Fibroblast of skin of right quadriceps (primary cell): ENCODE measurements around the gene GALNT9.

Experiments
- DNase-seq: peaks from one replicate; pipeline ENCODE4 v3.0.0-alpha.2; 2013

The GALNT9 gene

GRCh38 chr12:132344181-132344580, 14.8 kb upstream of the GALNT9 start:
- no peak for DNase-seq

DNA sequence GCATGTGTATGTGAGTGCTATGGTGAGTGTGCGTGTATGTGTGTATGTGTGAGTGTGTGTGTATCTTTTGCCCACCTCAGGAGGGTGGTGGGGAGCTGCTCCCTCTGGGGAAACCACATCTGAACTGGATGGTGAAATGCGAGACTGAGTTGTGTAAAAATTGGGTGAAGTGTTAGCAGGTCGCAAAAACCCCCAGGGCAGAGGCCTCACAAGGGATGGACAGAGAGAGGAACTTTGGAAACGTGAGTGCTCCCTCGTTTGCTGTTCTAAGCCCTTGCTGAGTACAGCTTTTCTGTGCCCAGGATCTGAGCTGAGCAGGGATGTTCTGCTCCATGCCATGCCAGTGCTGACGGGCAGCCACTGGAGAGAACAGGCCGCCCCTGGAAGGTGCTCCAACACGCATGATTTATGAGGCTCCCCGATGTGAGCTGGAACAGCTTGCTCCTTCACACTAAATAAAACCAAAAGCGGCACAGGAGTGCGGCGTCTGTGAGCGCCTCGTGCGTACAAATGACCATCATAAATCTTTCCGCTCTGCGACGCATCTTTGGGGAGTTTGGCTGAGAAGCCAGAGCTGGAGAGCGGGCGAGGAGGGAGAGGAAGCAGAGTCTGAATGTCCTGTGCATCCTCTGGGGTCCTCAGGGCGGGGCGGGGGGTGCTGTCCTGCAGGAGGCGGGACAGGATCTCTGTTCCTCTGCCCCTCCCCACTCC, 14.1 kb upstream of the GALNT9 start:
- DNase-seq = no peak

GRCh38 chr12:132342251-132343227, 13.2 kb upstream of the GALNT9 start:
- no peak for DNase-seq

DNA sequence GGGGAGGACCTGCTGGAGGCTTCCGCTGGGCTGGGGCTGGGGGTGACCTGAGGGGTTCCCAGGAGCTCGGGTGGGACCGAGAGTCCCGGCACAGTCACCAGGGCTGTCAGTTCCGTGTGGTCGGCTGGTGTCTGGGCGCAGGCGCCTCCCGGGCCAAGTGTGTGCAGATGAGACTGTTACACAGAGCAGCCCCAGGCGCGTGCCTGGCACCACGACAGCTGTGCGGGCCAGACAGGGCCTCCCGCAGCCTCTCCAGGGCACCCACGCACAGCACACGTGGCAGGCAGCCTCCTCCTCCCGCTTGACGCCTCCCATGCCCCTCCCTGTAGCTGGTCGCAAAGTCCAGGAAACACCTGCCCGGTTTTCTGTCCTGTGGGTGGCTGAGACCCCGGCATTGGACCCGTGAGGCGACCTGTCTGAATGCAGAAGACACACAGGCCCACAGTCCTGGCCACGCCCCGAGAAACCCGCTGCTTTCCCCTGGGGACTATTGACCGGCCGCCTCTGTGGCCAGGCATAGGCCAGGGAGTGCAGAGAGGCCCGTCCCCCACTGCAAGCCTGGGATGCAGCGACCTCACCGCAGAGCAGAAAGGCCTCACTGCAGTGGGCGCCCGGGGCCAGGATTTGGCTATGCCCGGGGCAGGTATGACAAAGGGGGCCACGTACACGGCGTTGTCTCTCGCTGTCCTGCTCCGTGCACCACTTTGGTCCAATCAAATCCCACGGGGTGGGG, 12.1 kb upstream of the GALNT9 start:
- no peak for DNase-seq

DNA sequence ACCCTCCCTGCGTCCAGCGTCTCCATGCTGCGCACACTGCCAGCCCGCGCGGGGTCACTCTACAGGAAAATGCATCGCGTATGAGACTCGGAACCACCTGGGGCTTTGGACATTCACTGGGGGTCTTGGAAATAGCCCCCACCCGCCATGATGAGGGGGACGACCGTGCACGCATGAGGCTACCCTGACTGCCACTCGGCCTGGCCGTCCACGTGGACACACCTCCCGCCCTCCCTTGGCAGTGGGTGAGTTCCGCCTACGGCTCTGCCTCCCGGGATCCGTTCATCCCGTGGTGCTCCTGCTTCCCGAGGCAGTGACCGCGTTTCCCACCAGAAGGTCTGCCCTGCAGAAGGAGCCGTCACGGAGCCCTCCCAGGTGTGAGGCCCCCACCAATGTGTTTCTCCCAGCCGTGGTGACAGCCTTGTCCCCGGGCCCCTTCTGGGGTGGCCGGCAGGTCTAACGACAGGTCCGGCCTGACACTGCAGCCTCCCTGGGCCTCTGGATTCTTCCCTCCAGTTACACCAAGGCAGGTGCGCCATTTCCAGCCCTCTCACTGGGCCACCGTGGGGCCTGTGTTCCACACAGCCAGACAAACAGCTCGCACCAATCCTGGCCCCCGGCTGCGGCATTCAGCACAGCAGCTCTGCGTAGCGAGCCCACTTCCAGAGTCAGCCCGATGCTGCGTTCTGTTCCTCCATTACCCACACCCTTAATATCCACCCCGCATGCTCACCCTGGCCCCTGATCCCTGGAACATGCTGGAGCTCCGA, 11.1 kb upstream of the GALNT9 start:
- DNase-seq = no peak

DNA sequence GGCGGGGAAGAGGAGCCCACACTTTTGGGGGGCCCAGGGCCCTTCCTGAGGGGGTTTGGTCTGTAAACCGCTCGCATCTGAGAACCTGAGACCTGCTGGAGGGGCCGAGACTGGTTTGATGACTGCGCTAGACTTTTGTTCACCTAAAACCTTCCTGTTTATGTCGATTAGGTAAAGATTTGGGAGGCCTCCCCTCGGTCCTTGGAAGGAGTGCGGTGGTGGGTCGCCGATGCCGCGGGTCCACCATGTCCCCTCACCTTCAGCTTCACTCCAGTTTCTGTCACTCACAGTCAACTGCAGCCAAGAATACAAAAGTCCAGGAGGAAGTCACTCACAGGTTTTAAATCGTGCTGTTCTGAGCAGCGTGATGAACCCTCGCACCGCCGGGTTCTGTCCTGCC, 10.5 kb upstream of the GALNT9 start:
- DNase-seq = no peak

DNA sequence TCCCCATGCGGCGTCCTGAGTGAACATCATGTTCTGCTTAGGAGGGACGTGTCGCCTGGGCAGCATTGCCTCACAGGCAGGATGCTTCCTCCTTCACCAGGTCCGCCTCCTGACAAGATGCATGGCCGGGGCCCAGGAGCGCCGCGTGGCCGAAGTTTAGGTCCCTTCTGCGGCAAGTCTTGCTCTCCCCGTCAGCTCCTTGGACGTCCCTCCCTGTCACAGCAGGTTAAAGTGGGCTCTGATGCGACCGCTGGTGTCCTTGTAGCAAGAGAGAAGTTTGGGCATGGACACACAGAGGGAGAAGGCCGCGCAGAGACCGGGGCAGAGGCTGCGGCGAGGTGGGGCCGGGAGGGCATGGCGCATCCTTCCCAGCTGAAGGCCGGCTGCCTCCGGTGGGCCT, 9.4 kb upstream of the GALNT9 start:
- no peak for DNase-seq

DNA sequence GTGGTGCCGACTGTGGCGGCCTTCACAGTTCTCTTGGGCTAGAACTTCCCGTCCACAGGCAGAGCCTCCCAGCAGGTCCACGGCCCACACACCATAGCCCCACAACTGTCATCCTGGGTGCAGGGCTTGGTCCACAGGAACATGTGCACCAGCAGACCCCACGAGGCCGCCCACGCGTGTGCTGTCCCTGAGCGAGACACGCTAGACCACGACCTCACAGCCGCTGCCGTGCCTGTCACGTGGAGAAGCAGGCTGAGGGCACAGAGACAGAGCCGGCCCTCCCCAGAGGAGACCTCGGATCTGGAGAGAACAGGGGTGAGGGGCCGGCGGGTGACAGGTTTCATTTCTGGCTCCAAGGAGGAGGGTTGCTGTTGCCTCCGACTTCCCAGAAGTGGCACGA, 8.9 kb upstream of the GALNT9 start:
- DNase-seq = no peak

- no peak for DNase-seq
Measured at GRCh38 chr12:132337557-132337956, 8.2 kb upstream of the GALNT9 start.

- DNase-seq = no peak
Measured at GRCh38 chr12:132336451-132337413, 7.3 kb upstream of the GALNT9 start.

DNA sequence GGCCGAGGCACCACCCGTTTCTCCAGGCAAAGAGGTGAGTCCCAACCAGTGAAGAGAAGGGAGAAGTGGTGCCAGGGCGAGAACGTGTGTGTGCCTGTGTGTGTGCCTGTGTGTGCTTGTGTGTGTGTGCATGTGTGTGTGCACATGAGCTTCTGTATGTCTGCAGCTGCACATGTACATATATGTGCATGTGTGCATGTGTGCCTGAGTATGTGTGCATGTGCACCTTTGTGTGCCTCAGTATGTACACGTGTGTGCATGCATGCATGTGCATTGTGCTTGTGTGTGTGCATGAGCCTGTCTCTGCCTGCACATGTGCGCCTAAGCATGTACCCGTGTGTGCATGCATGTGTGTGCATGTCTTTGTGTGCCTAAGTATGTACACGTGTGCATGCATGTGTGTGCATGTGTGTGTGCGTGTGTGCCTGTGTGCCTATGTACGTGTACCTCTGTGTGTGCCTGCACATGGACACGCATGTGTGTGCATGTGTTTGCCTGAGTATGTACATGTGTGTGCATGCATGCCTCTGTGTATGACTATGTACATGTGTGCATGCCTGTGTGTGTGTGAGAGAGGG, 5.9 kb upstream of the GALNT9 start:
- DNase-seq = no peak

GRCh38 chr12:132333766-132334165, 4.4 kb upstream of the GALNT9 start:
- DNase-seq = no peak

- no peak for DNase-seq
Measured at GRCh38 chr12:132333273-132333672, 3.9 kb upstream of the GALNT9 start.

DNA sequence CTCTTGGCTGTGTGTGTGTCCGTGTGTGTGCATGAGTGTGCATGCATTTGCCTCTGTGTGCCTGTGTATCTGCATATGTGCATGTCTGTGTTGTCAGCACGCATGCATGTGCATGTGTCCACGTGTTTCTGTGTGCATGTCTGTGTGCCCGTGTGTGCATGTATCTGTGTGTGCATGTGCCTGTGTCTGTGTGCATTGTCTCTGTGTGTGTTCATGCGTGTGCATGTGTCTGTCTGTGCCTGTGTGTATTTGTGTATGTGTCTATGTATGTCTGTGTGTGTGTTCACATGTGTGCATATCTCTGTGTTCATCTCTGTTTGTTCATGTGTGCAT, 1.1 kb upstream of the GALNT9 start:
- DNase-seq = no peak

DNA sequence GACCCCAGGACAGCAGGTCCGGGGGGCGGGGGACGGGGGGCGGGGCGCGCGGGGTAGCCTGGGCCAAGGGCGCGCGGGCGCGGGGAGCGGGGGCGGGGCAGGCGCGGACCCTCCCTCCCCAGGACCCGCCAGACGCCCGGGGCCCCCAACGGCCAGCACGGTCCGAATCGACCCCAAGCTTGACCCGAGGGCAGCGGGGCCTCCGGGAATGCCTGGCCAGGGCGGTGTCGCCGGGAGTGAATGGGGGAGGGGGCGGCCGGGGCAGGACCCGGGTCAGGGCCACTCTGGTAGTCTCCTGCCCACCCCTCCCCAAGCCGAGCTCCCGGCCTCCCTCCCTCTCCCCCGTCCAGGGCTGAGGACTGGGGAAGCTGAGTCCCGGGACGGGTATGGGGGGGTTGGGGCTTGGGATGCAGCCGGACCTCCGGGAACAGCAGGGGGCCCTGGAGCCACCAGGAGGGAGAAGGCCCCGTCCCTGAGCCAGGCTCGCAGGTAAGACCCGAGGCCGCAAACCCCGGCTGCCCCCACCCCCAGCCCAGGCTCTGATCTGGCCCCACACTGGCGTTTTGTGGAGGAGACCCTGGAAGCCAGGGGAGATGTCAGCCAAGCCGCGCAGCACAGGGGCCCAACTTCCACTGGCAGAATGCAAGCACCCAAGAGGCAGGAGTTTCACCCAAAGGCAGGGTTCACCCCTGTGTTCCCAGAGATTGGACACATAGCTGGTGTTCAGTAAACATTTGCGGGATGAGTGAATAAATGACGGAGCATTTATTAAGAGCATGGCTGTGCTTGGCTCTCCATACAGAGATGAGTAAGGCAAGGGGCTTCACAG, 545 bp upstream of the GALNT9 start:
- no peak for DNase-seq

- no peak for DNase-seq
Measured at GRCh38 chr12:132328282-132329029, 933 bp downstream of the GALNT9 start.

DNA sequence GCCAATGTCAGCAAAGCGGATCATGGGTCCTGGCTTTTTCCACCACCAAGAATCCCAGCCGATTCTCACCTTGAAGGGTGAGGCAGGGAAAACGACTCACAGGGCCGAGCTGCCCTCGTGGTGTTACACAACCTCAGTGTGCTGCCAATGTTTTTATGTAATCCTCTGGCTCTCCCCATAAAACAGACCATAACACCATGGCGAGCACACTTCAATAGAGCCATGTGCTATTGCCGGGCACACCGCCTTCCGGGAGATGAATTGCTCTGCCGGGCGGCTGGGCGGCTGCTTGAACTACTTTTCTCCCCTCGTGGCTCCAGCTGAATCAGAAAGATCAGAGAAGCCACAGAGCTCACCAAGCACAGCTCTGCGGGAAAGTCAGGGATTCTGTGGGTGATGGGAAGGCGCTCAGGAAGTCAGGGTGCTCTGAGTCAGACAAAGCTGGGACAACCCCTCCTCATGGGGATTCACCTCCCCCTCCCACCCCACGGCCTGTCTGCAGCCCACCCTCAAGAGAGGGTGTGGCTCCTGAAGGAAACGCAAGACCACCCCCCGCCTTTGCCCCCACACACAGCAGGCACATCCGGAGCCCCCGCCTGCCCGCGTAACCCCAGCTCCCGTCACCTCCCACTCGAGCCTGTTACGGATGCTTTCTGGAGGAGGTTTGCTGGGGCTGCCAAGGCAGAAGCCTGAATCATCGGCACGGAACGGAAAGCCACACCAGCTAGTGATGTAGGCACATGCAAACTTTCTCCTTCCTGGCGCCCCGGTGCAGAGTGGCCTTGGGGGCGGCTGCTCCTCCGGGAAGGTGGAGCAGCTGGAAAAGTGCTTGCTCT, 1.8 kb downstream of the GALNT9 start:
- peak; percentile 89 for DNase-seq

- no peak for DNase-seq
Measured at GRCh38 chr12:132326646-132327045, 2.7 kb downstream of the GALNT9 start.

GRCh38 chr12:132325733-132326130, 3.7 kb downstream of the GALNT9 start:
- no peak for DNase-seq
